Measurements from ENCODE around the gene C9orf78.

Gene C9orf78

GRCh38 chr9:129873563-129874190 is 38.6 kb upstream of the C9orf78 start:
- POLR2A ChIA-PET: no interaction called here
- no peak for DNase-seq (ENCODE audit: extremely low spot score)
- CTCF ChIA-PET: interaction anchor here (0.6 to 0.7 kb wide), 2 partner anchors 10 to 75 kb away, joined by 3 read pairs; no protein-coding TSS in a partner anchor
- TF ChIP-seq ELF4 (IDR thresholded peaks at IDR 0.05) (no peak), SUZ12 (IDR thresholded peaks at IDR 0.05) (no peak), SP1 (IDR thresholded peaks at IDR 0.05) (no peak), FOXK2 (IDR thresholded peaks at IDR 0.05) (no peak), ARNT (IDR thresholded peaks at IDR 0.05) (no peak), FOXA1 (IDR thresholded peaks at IDR 0.05) (no peak), HDGF (IDR thresholded peaks at IDR 0.05; ENCODE audit: borderline replicate concordance) (no peak), CTBP1 (IDR thresholded peaks at IDR 0.05; ENCODE audit: borderline replicate concordance) (no peak), TARDBP (IDR thresholded peaks at IDR 0.05) (no peak)

- ChIA-PET CTCF (no interaction called here), POLR2A (no interaction called here)
- no peak for TF ChIP-seq ELF4 (IDR thresholded peaks at IDR 0.05)
- no peak for TF ChIP-seq ARNT (IDR thresholded peaks at IDR 0.05)
- no peak for TF ChIP-seq ZNF384 (IDR thresholded peaks at IDR 0.05)
- TF ChIP-seq SP1 (IDR thresholded peaks at IDR 0.05): no peak
- TF ChIP-seq TARDBP (IDR thresholded peaks at IDR 0.05): no peak
- TF ChIP-seq SUZ12 (IDR thresholded peaks at IDR 0.05): no peak
- TF ChIP-seq L3MBTL2 (conservative IDR thresholded peaks at IDR 0.05): no peak
- TF ChIP-seq PKNOX1 (IDR thresholded peaks at IDR 0.05): no peak
- no peak for TF ChIP-seq CTBP1 (IDR thresholded peaks at IDR 0.05; ENCODE audit: borderline replicate concordance)
- no peak for TF ChIP-seq FOXM1 (IDR thresholded peaks at IDR 0.05; ENCODE audit: borderline replicate concordance)
- no peak for TF ChIP-seq HDGF (IDR thresholded peaks at IDR 0.05; ENCODE audit: borderline replicate concordance)
- TF ChIP-seq NFRKB (IDR thresholded peaks at IDR 0.05): no peak
- TF ChIP-seq LEF1 (IDR thresholded peaks at IDR 0.05; ENCODE audit: borderline replicate concordance): no peak
- no peak for TF ChIP-seq BHLHE40 (IDR thresholded peaks at IDR 0.05; ENCODE audit: borderline replicate concordance)
- TF ChIP-seq FOXA1 (IDR thresholded peaks at IDR 0.05): no peak
- no peak for TF ChIP-seq FOXK2 (IDR thresholded peaks at IDR 0.05)
- no peak for DNase-seq (ENCODE audit: extremely low spot score)
Observed at GRCh38 chr9:129871046-129871445, 36.0 kb upstream of the C9orf78 start.

DNA sequence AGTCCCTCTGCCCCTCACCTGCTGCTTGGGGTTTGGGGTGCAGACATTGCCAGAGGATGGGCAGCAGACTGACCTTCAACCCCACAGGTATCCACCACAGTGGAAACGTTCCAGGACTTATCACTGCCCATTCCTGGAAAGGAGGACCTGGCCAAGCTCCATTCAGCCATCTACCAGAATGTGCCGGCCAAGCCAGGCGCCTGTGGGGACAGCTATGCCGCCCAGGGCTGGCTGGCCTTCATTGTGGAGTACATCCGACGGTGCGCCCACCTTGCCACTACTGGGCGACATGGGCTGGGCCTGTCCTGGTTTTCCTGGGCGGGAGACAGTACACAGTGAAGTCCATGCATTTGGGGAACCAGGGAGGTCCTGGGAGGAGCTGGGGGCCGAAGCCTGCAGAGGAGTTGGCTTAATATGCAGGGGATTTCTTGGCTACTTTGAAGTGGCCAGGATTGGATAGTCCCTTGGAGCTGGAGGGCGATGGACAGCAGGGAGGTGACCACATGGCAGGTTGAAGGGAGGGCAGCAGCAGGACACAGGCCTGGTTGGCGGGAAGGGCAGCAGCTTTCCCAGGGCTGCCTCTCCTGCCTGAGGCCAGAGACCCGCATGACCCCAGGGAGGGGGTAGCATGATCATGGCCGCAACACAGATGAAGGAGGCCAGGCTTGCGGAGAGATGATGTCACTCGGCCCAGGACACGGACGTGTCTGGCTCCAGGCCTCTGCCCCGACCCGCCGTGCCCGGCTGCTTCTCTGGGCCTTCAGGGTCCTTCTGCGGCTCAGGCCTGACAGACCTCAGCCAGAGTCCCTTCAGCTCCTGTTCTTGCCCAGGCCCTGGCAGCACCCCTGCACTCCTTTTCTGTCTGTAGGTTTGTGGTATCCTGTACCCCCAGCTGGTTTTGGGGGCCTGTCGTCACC is 34.8 kb upstream of the C9orf78 start:
- DNase-seq (ENCODE audit: extremely low spot score): no peak
- TF ChIP-seq FOXA1 (IDR thresholded peaks at IDR 0.05) (no peak), ZNF384 (IDR thresholded peaks at IDR 0.05) (no peak), TARDBP (IDR thresholded peaks at IDR 0.05) (no peak), PKNOX1 (IDR thresholded peaks at IDR 0.05) (no peak), CTBP1 (IDR thresholded peaks at IDR 0.05; ENCODE audit: borderline replicate concordance) (no peak)
- ChIA-PET POLR2A (no interaction called here), CTCF (no interaction called here)

DNA sequence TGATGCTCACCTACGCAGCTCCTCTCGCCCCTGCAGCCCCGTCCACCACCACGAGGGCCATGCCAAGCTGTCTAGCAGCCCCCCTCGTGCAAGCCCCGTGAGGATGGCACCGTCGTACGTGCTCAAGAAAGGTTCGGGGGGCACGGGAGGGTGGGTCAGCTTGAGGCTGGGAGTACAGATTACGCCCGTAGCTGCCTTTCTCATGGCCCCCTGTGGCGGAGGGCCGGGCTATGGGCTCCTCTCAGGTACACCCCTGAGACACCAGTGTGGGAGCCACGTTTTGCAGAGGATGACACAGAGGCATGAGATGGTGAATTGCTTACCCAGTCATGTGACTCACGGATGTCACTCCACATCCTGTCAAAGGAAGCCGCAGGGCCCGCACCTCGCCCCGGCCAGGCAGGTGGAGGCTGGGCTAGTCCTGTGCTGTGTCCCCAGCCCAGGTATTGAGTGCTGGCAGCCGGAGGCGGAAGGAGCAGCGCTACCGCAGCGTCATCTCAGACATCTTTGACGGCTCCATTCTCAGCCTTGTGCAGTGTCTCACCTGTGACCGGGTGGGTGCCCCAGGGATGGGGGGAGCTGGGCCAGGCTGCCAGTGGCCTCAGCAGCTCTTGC is 33.9 kb upstream of the C9orf78 start:
- ChIA-PET POLR2A (no interaction called here), CTCF (no interaction called here)
- DNase-seq (ENCODE audit: extremely low spot score): no peak
- TF ChIP-seq LEF1 (IDR thresholded peaks at IDR 0.05; ENCODE audit: borderline replicate concordance) (no peak), BHLHE40 (IDR thresholded peaks at IDR 0.05; ENCODE audit: borderline replicate concordance) (no peak), SP1 (IDR thresholded peaks at IDR 0.05) (no peak), ELF4 (IDR thresholded peaks at IDR 0.05) (no peak), L3MBTL2 (conservative IDR thresholded peaks at IDR 0.05) (no peak), TARDBP (IDR thresholded peaks at IDR 0.05) (no peak), FOXM1 (IDR thresholded peaks at IDR 0.05; ENCODE audit: borderline replicate concordance) (no peak), FOXA1 (IDR thresholded peaks at IDR 0.05) (no peak), HDGF (IDR thresholded peaks at IDR 0.05; ENCODE audit: borderline replicate concordance) (no peak), NFRKB (IDR thresholded peaks at IDR 0.05) (no peak), CTBP1 (IDR thresholded peaks at IDR 0.05; ENCODE audit: borderline replicate concordance) (no peak), ZNF384 (IDR thresholded peaks at IDR 0.05) (no peak), FOXK2 (IDR thresholded peaks at IDR 0.05) (no peak), SUZ12 (IDR thresholded peaks at IDR 0.05) (no peak), PKNOX1 (IDR thresholded peaks at IDR 0.05) (no peak)

- TF ChIP-seq L3MBTL2 (conservative IDR thresholded peaks at IDR 0.05): no peak
- no peak for TF ChIP-seq FOXK2 (IDR thresholded peaks at IDR 0.05)
- no peak for TF ChIP-seq CTBP1 (IDR thresholded peaks at IDR 0.05; ENCODE audit: borderline replicate concordance)
- no peak for TF ChIP-seq FOXM1 (IDR thresholded peaks at IDR 0.05; ENCODE audit: borderline replicate concordance)
- no peak for TF ChIP-seq HDGF (IDR thresholded peaks at IDR 0.05; ENCODE audit: borderline replicate concordance)
- DNase-seq (ENCODE audit: extremely low spot score): no peak
- CTCF ChIA-PET: no interaction called here
- POLR2A ChIA-PET: no interaction called here
Observed at GRCh38 chr9:129868023-129868871, 33.2 kb upstream of the C9orf78 start.
